Measurements from ENCODE around the gene PCIF1.

PCIF1 gene

GRCh38 chr20:45934586-45935415 is at the start of gene PCIF1 (continued):
- TF ChIP-seq ZNF580 (tag by site-specific recombination; IDR thresholded peaks at IDR 0.05) (no peak), ZIC2 (tag by site-specific recombination; IDR thresholded peaks at IDR 0.05) (peak; percentile 3; the same call in 1 of the 2 replicates), ZSCAN16 (tag by site-specific recombination; IDR thresholded peaks at IDR 0.05) (0 out of 2 replicates have a peak, but pooled peaks have one; percentile 57), ZBTB48 (tag by site-specific recombination; IDR thresholded peaks at IDR 0.05) (peak; percentile 63; the same call in 1 of the 2 replicates), ZNF610 (tag by site-specific recombination; IDR thresholded peaks at IDR 0.05; ENCODE audit: borderline replicate concordance) (peak; percentile 81)

- TF ChIP-seq ZNF830 (tag by site-specific recombination; IDR thresholded peaks at IDR 0.05; ENCODE audit: low read depth) (no peak), ZXDB (tag by site-specific recombination; IDR thresholded peaks at IDR 0.05) (no peak), ZNF776 (tag by site-specific recombination; IDR thresholded peaks at IDR 0.05; ENCODE audit: borderline replicate concordance) (no peak), ZFP3 (tag by site-specific recombination; IDR thresholded peaks at IDR 0.05; ENCODE audit: low read depth) (no peak), ZNF202 (tag by site-specific recombination; IDR thresholded peaks at IDR 0.05; ENCODE audit: borderline replicate concordance) (no peak), ZNF610 (tag by site-specific recombination; IDR thresholded peaks at IDR 0.05; ENCODE audit: borderline replicate concordance) (no peak), KLF8 (tag by site-specific recombination; IDR thresholded peaks at IDR 0.05) (no peak), ZNF10 (tag by site-specific recombination; IDR thresholded peaks at IDR 0.05) (no peak), ZNF274 (IDR thresholded peaks at IDR 0.05; ENCODE audit: low read length) (no peak), ZNF274 (tag by site-specific recombination; IDR thresholded peaks at IDR 0.05; ENCODE audit: borderline replicate concordance) (no peak), ZNF488 (tag by site-specific recombination; IDR thresholded peaks at IDR 0.05) (no peak), ZNF514 (tag by site-specific recombination; IDR thresholded peaks at IDR 0.05) (no peak), EGR2 (tag by site-specific recombination; IDR thresholded peaks at IDR 0.05; ENCODE audit: low read depth) (no peak), ZNF140 (tag by site-specific recombination; IDR thresholded peaks at IDR 0.05) (no peak), ZSCAN30 (tag by site-specific recombination; IDR thresholded peaks at IDR 0.05) (no peak), ZNF837 (tag by site-specific recombination; IDR thresholded peaks at IDR 0.05) (no peak), ZNF664 (tag by site-specific recombination; IDR thresholded peaks at IDR 0.05) (no peak), GLIS2 (tag by site-specific recombination; IDR thresholded peaks at IDR 0.05) (no peak), ZNF398 (tag by site-specific recombination; IDR thresholded peaks at IDR 0.05) (no peak), ZNF654 (tag by site-specific recombination; IDR thresholded peaks at IDR 0.05; ENCODE audit: low read depth) (no peak), ZNF416 (tag by site-specific recombination; IDR thresholded peaks at IDR 0.05) (no peak)
- no peak overlapping the region for H3K4me3 ChIP-seq (ENCODE audit: low read depth, low read length)
- CTCF ChIA-PET: interaction anchor here (0.6 kb wide), 1 partner anchor 62 kb away, joined by 3 read pairs; no protein-coding TSS in a partner anchor
- no peak overlapping the region for H3K27ac ChIP-seq (ENCODE audit: extremely low read depth, low read depth, low read length)
- no peaks in the 10 kb centered on the region for H3K9me3 ChIP-seq (ENCODE audit: control insufficient read depth, insufficient read depth, low read depth, low read length)
- peaks cover 0 to 48% of the 10 kb centered on the region in 2 experiments; a peak in 2 of 3 replicates for H3K36me3 ChIP-seq (ENCODE audit: control insufficient read depth in 2 of 2, insufficient read depth in 1 of 2, low read length in 2 of 2)
- H3K4me1 ChIP-seq (ENCODE audit: control insufficient read depth, insufficient read depth, low read length): peaks cover under 1% of the 10 kb centered on the region; the same call in 1 of the 2 replicates
- POLR2A ChIA-PET: no interaction called here
Observed at GRCh38 chr20:45886590-45887345, 47.7 kb upstream of the PCIF1 start.

Measured in HEK293 (cell line).